Measurements from ENCODE around the gene PCGF1. TPM values are rescaled to one million over a fixed set of nuclear protein-coding genes. Genes with fewer than 3 reads are reported as not detected.

Gene PCGF1
- total and polyA plus RNA-seq, 2 of the 13 experiments (the other 11 are each of a cell fraction or from before 2014, with no cell fraction given) = 20.4 to 22.6 TPM

DNA sequence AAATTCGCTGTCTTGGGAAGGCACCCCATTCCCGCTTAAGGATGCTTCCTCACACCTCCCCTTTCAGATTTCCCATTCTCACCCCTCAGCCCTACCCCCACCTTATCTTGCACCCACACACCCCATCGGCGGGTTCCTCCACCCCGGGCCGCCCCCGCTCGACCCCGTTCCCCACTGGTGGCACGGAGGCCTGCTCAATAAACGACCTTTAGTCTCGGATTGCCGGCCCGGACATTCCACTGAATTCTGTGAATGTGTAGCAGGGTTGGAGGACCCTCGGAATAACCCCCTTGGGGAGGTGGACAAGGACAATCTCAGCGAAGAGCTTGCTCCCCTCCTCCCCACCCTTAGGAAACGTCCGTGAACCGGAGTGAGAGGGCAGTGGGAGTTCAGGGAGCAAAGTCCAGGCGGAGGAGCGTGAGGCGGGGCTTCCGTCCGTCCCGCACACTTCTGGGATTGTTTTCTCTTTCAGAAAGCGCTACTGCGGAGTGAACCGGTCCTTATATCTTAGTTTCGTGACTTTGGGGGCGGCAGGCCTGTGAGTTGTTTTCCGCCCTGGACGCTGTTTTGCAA, 5.3 kb downstream of the PCGF1 start (continued):
- TF ChIP-seq, protein P1, sequence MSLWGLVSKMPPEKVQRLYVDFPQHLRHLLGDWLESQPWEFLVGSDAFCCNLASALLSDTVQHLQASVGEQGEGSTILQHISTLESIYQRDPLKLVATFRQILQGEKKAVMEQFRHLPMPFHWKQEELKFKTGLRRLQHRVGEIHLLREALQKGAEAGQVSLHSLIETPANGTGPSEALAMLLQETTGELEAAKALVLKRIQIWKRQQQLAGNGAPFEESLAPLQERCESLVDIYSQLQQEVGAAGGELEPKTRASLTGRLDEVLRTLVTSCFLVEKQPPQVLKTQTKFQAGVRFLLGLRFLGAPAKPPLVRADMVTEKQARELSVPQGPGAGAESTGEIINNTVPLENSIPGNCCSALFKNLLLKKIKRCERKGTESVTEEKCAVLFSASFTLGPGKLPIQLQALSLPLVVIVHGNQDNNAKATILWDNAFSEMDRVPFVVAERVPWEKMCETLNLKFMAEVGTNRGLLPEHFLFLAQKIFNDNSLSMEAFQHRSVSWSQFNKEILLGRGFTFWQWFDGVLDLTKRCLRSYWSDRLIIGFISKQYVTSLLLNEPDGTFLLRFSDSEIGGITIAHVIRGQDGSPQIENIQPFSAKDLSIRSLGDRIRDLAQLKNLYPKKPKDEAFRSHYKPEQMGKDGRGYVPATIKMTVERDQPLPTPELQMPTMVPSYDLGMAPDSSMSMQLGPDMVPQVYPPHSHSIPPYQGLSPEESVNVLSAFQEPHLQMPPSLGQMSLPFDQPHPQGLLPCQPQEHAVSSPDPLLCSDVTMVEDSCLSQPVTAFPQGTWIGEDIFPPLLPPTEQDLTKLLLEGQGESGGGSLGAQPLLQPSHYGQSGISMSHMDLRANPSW (CRISPR knock-in tag; IDR thresholded peaks at IDR 0.05; ENCODE audit: borderline replicate concordance) = peak; percentile 74; the same call in 1 of the 2 replicates
- TF ChIP-seq MIER2 (CRISPR knock-in tag; IDR thresholded peaks at IDR 0.05) (peak; percentile 59), MIXL1 (CRISPR knock-in tag; IDR thresholded peaks at IDR 0.05) (peak; percentile 63), KDM2A (CRISPR knock-in tag; IDR thresholded peaks at IDR 0.05; ENCODE audit: borderline replicate concordance, low read depth) (peak; percentile 89), RBAK (CRISPR knock-in tag; IDR thresholded peaks at IDR 0.05) (no peak), HNRNPUL1 (IDR thresholded peaks at IDR 0.05; ENCODE audit: low read depth, low read length) (no peak), MEF2D (CRISPR knock-in tag; IDR thresholded peaks at IDR 0.05) (peak; percentile 79), PTBP1 (IDR thresholded peaks at IDR 0.05; ENCODE audit: low read depth, low read length, poor library complexity, severe bottlenecking) (no peak), ZNF138 (CRISPR knock-in tag; IDR thresholded peaks at IDR 0.05; ENCODE audit: low read depth) (peak; percentile 21; the same call in 1 of the 2 replicates), CREB1 (IDR thresholded peaks at IDR 0.05) (no peak), CREB1 (CRISPR knock-in tag; IDR thresholded peaks at IDR 0.05) (no peak), ZNF770 (CRISPR knock-in tag; IDR thresholded peaks at IDR 0.05) (no peak), ZNF253 (CRISPR knock-in tag; IDR thresholded peaks at IDR 0.05; ENCODE audit: borderline replicate concordance) (no peak), HDAC2 (CRISPR knock-in tag; IDR thresholded peaks at IDR 0.05) (peak; percentile 89), SRSF9 (IDR thresholded peaks at IDR 0.05; ENCODE audit: borderline replicate concordance, insufficient read depth, low read depth, low read length, poor library complexity, severe bottlenecking) (no peak), ZNF747 (CRISPR knock-in tag; IDR thresholded peaks at IDR 0.05; ENCODE audit: borderline replicate concordance) (0 out of 2 replicates have a peak, but pooled peaks have one; percentile 19), HMG20A (CRISPR knock-in tag; IDR thresholded peaks at IDR 0.05; ENCODE audit: borderline replicate concordance) (peak; percentile 39; the same call in 1 of the 2 replicates), ARID2 (CRISPR knock-in tag; IDR thresholded peaks at IDR 0.05; ENCODE audit: borderline replicate concordance) (no peak), GMEB2 (CRISPR knock-in tag; IDR thresholded peaks at IDR 0.05; ENCODE audit: low read depth) (0 out of 2 replicates have a peak, but pooled peaks have one; percentile 28), NBN (conservative IDR thresholded peaks at IDR 0.05) (no peak), GZF1 (CRISPR knock-in tag; IDR thresholded peaks at IDR 0.05) (no peak), RFX3 (CRISPR knock-in tag; IDR thresholded peaks at IDR 0.05) (no peak)
- TF ChIP-seq, protein P2, sequence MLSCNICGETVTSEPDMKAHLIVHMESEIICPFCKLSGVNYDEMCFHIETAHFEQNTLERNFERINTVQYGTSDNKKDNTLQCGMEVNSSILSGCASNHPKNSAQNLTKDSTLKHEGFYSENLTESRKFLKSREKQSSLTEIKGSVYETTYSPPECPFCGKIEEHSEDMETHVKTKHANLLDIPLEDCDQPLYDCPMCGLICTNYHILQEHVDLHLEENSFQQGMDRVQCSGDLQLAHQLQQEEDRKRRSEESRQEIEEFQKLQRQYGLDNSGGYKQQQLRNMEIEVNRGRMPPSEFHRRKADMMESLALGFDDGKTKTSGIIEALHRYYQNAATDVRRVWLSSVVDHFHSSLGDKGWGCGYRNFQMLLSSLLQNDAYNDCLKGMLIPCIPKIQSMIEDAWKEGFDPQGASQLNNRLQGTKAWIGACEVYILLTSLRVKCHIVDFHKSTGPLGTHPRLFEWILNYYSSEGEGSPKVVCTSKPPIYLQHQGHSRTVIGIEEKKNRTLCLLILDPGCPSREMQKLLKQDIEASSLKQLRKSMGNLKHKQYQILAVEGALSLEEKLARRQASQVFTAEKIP (CRISPR knock-in tag; IDR thresholded peaks at IDR 0.05; ENCODE audit: borderline replicate concordance) = no peak
